HepG2 (cell line): ENCODE results near the gene AIFM1. TPM values are rescaled to one million over a fixed set of nuclear protein-coding genes. Genes with fewer than 3 reads are reported as not detected.

ENCODE experiments used
- ATF7 ChIP-seq, 2 experiments: fragments of 450-650 bp in 1 of 2; sonication (generic) in 1 of 2; formaldehyde crosslinking in 1 of 2; IDR thresholded peaks; 2 replicates each; pipeline versions ENCODE4 v1.4.0 to v1.6.1; 2016 to 2020; ENCODE audit warnings: antibody characterized with exemption in 1 of 2, mild to moderate bottlenecking in 1 of 2, missing genetic modification reagents in 1 of 2
- FOXO1 ChIP-seq: sonication (generic); formaldehyde crosslinking; IDR thresholded peaks from 2 replicates; pipeline ENCODE4 v1.4.0; 2020; ENCODE audit warnings: missing genetic modification reagents
- KAT2B ChIP-seq: fragments of 150-350 bp; IDR thresholded peaks from 2 replicates; pipeline ENCODE4 v1.6.1; 2014; ENCODE audit warnings: low read depth, low read length, borderline replicate concordance
- KLF15 ChIP-seq: sonication (generic); formaldehyde crosslinking; IDR thresholded peaks from 2 replicates; pipeline ENCODE4 v1.8.1; 2023; ENCODE audit warnings: borderline replicate concordance, mild to moderate bottlenecking, inconsistent platforms, missing genetic modification reagents, mixed read lengths
- MED1 ChIP-seq: sonication (generic); formaldehyde crosslinking; IDR thresholded peaks from 2 replicates; pipeline ENCODE4 v1.4.0; 2020; ENCODE audit warnings: missing genetic modification reagents
- PPARG ChIP-seq: conservative IDR thresholded peaks from 2 replicates; pipeline ENCODE4 v1.6.1; 2016; ENCODE audit warnings: missing biosample characterization, missing genetic modification reagents
- PTBP1 ChIP-seq: fragments of 200-400 bp; formaldehyde crosslinking; IDR thresholded peaks from 2 replicates; pipeline ENCODE4 v1.6.1; 2018; ENCODE audit warnings: low read length, low read depth; ENCODE audit not compliant: poor library complexity, severe bottlenecking
- THAP11 ChIP-seq: IDR thresholded peaks from 2 replicates; pipeline ENCODE4 v1.6.1; 2016; ENCODE audit warnings: missing biosample characterization, missing genetic modification reagents
- USF2 ChIP-seq, 2 experiments: sonication (generic) in 1 of 2; formaldehyde crosslinking in 1 of 2; IDR thresholded peaks; 2 replicates each; pipeline versions ENCODE4 v1.5.1 to v1.6.1; 2011 to 2020; ENCODE audit warnings: borderline replicate concordance in 1 of 2, low read depth in 1 of 2, low read length in 1 of 2, mild to moderate bottlenecking in 1 of 2, missing genetic modification reagents in 1 of 2, moderate library complexity in 1 of 2
- ZBTB20 ChIP-seq: sonication (generic); formaldehyde crosslinking; IDR thresholded peaks from 2 replicates; pipeline ENCODE4 v1.8.1; 2023; ENCODE audit warnings: missing genetic modification reagents, low read depth, mild to moderate bottlenecking, borderline replicate concordance
- ZBTB34 ChIP-seq: sonication (generic); formaldehyde crosslinking; IDR thresholded peaks from 2 replicates; pipeline ENCODE4 v1.8.0; 2022; ENCODE audit warnings: mild to moderate bottlenecking, missing genetic modification reagents
- ZIK1 ChIP-seq: sonication (generic); formaldehyde crosslinking; IDR thresholded peaks from 2 replicates; pipeline ENCODE4 v1.5.0; 2020; ENCODE audit warnings: mild to moderate bottlenecking, low read depth, missing genetic modification reagents, borderline replicate concordance
- ZNF441 ChIP-seq: sonication (generic); formaldehyde crosslinking; IDR thresholded peaks from 2 replicates; pipeline ENCODE4 v1.7.0; 2021; ENCODE audit warnings: missing genetic modification reagents, borderline replicate concordance
- ZNF550 ChIP-seq: sonication (generic); formaldehyde crosslinking; IDR thresholded peaks from 2 replicates; pipeline ENCODE4 v1.4.0; 2020; ENCODE audit warnings: mild to moderate bottlenecking, missing genetic modification reagents, borderline replicate concordance
- ZNF556 ChIP-seq: sonication (generic); formaldehyde crosslinking; IDR thresholded peaks from 2 replicates; pipeline ENCODE4 v1.4.0; 2020; ENCODE audit warnings: mild to moderate bottlenecking, missing genetic modification reagents, borderline replicate concordance
- polyA plus RNA-seq, 8 experiments: library from polyadenylated mRNA; depleted of rRNA in 3 of 8; stranded (reverse) in 7 of 8; unstranded in 1 of 8; fragments of >200 nt; fragmentation: Illumina TruSeq in 4 of 8; extraction: Trizol in 4 of 8; gene quantifications; 2 replicates each; pipeline versions ENCODE4 v1.2.1 to v1.2.3, GENCODE V29; 2011 to 2016; ENCODE audit warnings: low read depth in 4 of 8, missing spikeins in 1 of 8, mixed read lengths in 1 of 8; ENCODE audit not compliant: insufficient read depth in 1 of 8
- total RNA-seq, 5 experiments: library from RNA; depleted of rRNA; stranded (reverse); fragments of >200 nt; fragmentation: Illumina TruSeq; extraction: Trizol; gene quantifications; 2 replicates each; pipeline ENCODE4 v1.2.3, GENCODE V29; 2016; ENCODE audit warnings: low read depth in 1 of 5
- TF ChIP-seq, protein P1 (sequence below): sonication (generic); formaldehyde crosslinking; IDR thresholded peaks from 2 replicates; pipeline ENCODE4 v1.5.0; 2020; ENCODE audit warnings: missing genetic modification reagents
- TF ChIP-seq, protein P2 (sequence below): sonication (generic); formaldehyde crosslinking; IDR thresholded peaks from 2 replicates; pipeline ENCODE4 v1.8.1; 2022; ENCODE audit warnings: low read depth, mild to moderate bottlenecking, missing genetic modification reagents

The AIFM1 gene
- total and polyA plus RNA-seq, 2 of the 13 experiments (the other 11 are each of a cell fraction or from before 2014, with no cell fraction given): 42.8 to 46.9 TPM

DNA sequence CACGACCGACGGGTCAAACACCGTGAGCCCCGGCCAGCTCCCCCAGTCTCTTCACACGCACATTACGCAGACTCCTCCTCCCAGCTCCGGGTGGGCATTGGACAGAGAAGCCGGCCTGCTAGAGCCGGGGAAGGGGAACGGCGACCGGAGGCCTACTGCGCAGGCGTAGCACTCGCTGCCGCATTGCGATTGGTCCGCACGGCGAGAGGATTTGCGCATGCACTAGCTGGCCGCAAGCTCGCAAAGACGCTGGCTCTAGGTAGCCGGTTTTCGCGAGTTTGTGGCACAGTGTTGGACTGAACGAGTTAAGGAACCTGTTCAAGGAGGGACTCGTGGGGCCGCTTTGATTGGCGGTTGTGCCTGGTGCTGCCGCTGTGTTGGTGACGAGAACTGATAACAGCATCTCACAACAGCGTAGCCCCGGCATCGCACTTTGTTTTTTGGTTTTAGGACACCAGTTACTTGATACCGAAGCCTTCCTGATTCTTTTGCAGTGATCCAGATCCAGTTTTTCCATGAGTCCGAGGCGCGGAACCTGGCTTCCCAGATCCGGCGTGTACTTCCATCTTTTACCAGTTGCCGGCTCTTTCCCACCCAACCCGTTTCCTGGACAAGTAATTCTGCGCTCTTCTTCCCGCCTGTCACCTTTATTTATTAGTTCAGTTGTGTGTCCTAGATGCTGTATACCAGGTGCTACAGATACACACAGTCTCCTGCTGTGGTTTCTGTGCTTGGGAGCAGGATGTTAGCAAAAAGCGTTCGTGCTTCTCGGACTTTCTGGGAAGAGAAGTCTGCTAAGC is at the start of gene AIFM1 (continued):
- no peak for TF ChIP-seq ATF7 (IDR thresholded peaks at IDR 0.05)
- no peak for TF ChIP-seq ATF7 (CRISPR knock-in tag; IDR thresholded peaks at IDR 0.05)
- TF ChIP-seq KAT2B: no peak
- peak; percentile 58 for TF ChIP-seq THAP11 (CRISPR knock-in tag)
- TF ChIP-seq PPARG: no peak
- TF ChIP-seq ZNF441 (CRISPR knock-in tag): no peak
- no peak for TF ChIP-seq USF2 (IDR thresholded peaks at IDR 0.05; ENCODE audit: low read depth, low read length)
- no peak for TF ChIP-seq USF2 (CRISPR knock-in tag; IDR thresholded peaks at IDR 0.05; ENCODE audit: borderline replicate concordance)
- TF ChIP-seq ZBTB20 (CRISPR knock-in tag): peak; percentile 59; the same call in 1 of the 2 replicates
- no peak for TF ChIP-seq FOXO1
- TF ChIP-seq, protein P1, sequence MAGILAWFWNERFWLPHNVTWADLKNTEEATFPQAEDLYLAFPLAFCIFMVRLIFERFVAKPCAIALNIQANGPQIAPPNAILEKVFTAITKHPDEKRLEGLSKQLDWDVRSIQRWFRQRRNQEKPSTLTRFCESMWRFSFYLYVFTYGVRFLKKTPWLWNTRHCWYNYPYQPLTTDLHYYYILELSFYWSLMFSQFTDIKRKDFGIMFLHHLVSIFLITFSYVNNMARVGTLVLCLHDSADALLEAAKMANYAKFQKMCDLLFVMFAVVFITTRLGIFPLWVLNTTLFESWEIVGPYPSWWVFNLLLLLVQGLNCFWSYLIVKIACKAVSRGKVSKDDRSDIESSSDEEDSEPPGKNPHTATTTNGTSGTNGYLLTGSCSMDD (CRISPR knock-in tag): no peak
- TF ChIP-seq, protein P2, sequence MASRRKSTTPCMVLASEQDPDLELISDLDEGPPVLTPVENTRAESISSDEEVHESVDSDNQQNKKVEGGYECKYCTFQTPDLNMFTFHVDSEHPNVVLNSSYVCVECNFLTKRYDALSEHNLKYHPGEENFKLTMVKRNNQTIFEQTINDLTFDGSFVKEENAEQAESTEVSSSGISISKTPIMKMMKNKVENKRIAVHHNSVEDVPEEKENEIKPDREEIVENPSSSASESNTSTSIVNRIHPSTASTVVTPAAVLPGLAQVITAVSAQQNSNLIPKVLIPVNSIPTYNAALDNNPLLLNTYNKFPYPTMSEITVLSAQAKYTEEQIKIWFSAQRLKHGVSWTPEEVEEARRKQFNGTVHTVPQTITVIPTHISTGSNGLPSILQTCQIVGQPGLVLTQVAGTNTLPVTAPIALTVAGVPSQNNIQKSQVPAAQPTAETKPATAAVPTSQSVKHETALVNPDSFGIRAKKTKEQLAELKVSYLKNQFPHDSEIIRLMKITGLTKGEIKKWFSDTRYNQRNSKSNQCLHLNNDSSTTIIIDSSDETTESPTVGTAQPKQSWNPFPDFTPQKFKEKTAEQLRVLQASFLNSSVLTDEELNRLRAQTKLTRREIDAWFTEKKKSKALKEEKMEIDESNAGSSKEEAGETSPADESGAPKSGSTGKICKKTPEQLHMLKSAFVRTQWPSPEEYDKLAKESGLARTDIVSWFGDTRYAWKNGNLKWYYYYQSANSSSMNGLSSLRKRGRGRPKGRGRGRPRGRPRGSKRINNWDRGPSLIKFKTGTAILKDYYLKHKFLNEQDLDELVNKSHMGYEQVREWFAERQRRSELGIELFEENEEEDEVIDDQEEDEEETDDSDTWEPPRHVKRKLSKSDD (CRISPR knock-in tag): no peak
- TF ChIP-seq ZIK1 (CRISPR knock-in tag): no peak
- TF ChIP-seq ZBTB34 (CRISPR knock-in tag): no peak; the same call in 1 of the 2 replicates
- TF ChIP-seq KLF15: no peak
- peak; percentile 23; the same call in 1 of the 2 replicates for TF ChIP-seq MED1 (CRISPR knock-in tag)
- TF ChIP-seq ZNF556 (CRISPR knock-in tag): no peak
- TF ChIP-seq PTBP1: no peak
- no peak for TF ChIP-seq ZNF550
